UCSD-AML1 (cell line): ENCODE measurements around the gene CREG2.
A peak's percentile ranks its signal among the peaks of the same experiment; 100 is the strongest.

Source experiments
- DNase-seq: peaks from one replicate; lab custom pipeline; 2025; ENCODE audit not compliant: unreplicated experiment; lab: John Stamatoyannopoulos, UW

The CREG2 gene

GRCh38 chr2:101387151-101387834 lies at the start of gene CREG2:
CREG2 (minus strand) TSS chr2:101387503; CDS start chr2:101387457, 46 bp downstream.
- DNase-seq: peak; percentile 70

- DNase-seq: no peak
Measured at GRCh38 chr2:101435001-101435862, 47.9 kb upstream of the CREG2 start.

GRCh38 chr2:101433465-101433864 lies 46.2 kb upstream of the CREG2 start:
- DNase-seq: no peak

- DNase-seq: no peak
Measured at GRCh38 chr2:101432411-101433181, 45.3 kb upstream of the CREG2 start.

- no peak for DNase-seq
Measured at GRCh38 chr2:101431486-101431885, 44.2 kb upstream of the CREG2 start.

GRCh38 chr2:101430156-101430555 lies 42.9 kb upstream of the CREG2 start:
- no peak for DNase-seq

- no peak for DNase-seq
Measured at GRCh38 chr2:101429453-101429852, 42.1 kb upstream of the CREG2 start.

- DNase-seq: no peak
Measured at GRCh38 chr2:101428422-101429176, 41.3 kb upstream of the CREG2 start.

GRCh38 chr2:101427743-101428142 lies 40.4 kb upstream of the CREG2 start:
- DNase-seq: no peak

- DNase-seq: no peak
Measured at GRCh38 chr2:101427240-101427639, 39.9 kb upstream of the CREG2 start.

GRCh38 chr2:101426822-101427221 lies 39.5 kb upstream of the CREG2 start:
- DNase-seq: no peak

GRCh38 chr2:101420623-101421022 lies 33.3 kb upstream of the CREG2 start:
- no peak for DNase-seq

- no peak for DNase-seq
Measured at GRCh38 chr2:101419096-101419663, 31.9 kb upstream of the CREG2 start.

- no peak for DNase-seq
Measured at GRCh38 chr2:101418460-101419095, 31.3 kb upstream of the CREG2 start.

- DNase-seq: no peak
Measured at GRCh38 chr2:101416609-101417008, 29.3 kb upstream of the CREG2 start.

- DNase-seq: no peak
Measured at GRCh38 chr2:101415884-101416283, 28.6 kb upstream of the CREG2 start.

GRCh38 chr2:101415220-101415619 lies 27.9 kb upstream of the CREG2 start:
- no peak for DNase-seq

- no peak for DNase-seq
Measured at GRCh38 chr2:101412092-101412694, 24.9 kb upstream of the CREG2 start.

GRCh38 chr2:101410746-101411145 lies 23.4 kb upstream of the CREG2 start:
- no peak for DNase-seq

- DNase-seq: no peak
Measured at GRCh38 chr2:101410114-101410513, 22.8 kb upstream of the CREG2 start.
